ENCODE measurements around the gene DIPK2B. TPM values are rescaled to one million over a fixed set of nuclear protein-coding genes. Genes with fewer than 3 reads are reported as not detected.

Gene DIPK2B
- total RNA-seq, 1 experiment from 2014 or later, result not detected

- no peak overlapping the region for H3K27ac Mint-ChIP-seq
- no peaks in the 10 kb centered on the region for H3K4me1 Mint-ChIP-seq
Measured at GRCh38 chrX:45233531-45233930, 32.9 kb upstream of the DIPK2B start.

More at GRCh38 chrX:45233531-45233930, 32.9 kb upstream of the DIPK2B start:
- Histone ChIP-seq H3K27me3 (ENCODE audit: insufficient read depth, low read length) (no peaks in the 10 kb centered on the region), H3T11ph (ENCODE audit: low read length) (no peak overlapping the region), H3K23ac (ENCODE audit: insufficient read length, low read depth, low read length) (no peak overlapping the region), H4K8ac (replicated peaks; ENCODE audit: insufficient read length, low read depth, low read length) (no peak overlapping the region), H3K4ac (ENCODE audit: low read depth, low read length) (no peak overlapping the region), H4K91ac (ENCODE audit: insufficient read length, low read depth, low read length) (no peak overlapping the region), H2AK5ac (ENCODE audit: insufficient read length, low read length) (no peak overlapping the region), H3K4me1 (ENCODE audit: insufficient read depth, low read length) (no peaks in the 10 kb centered on the region), H2BK20ac (ENCODE audit: low read depth, low read length, poor library complexity, severe bottlenecking) (no peak overlapping the region), H2BK12ac (ENCODE audit: insufficient read length, low read depth, low read length) (no peak overlapping the region), H3K79me1 (ENCODE audit: insufficient read depth, low read depth, low read length, poor library complexity, severe bottlenecking) (no peaks in the 10 kb centered on the region), H3K18ac (ENCODE audit: insufficient read length, low read depth, low read length) (no peak overlapping the region), H3K9ac (ENCODE audit: extremely low read depth, insufficient read length, low read length) (no peak overlapping the region), H3K9me3 (ENCODE audit: control insufficient read depth, low read depth, low read length) (peaks cover 53% of the 10 kb centered on the region), H2BK15ac (ENCODE audit: low read depth, low read length) (no peak overlapping the region), H3K27ac (ENCODE audit: insufficient read length, low read depth, low read length) (no peak overlapping the region), H3K56ac (ENCODE audit: insufficient read length, low read depth, low read length) (no peak overlapping the region), H4K20me1 (ENCODE audit: control insufficient read depth, insufficient read depth, insufficient read length) (no peaks in the 10 kb centered on the region), H2AFZ (ENCODE audit: low read length) (no peak overlapping the region), H3K14ac (ENCODE audit: insufficient read depth, low read length) (no peak overlapping the region), H3K4me2 (ENCODE audit: insufficient read depth, insufficient read length, low read length) (no peak overlapping the region), H4K5ac (ENCODE audit: insufficient read length, low read depth, low read length) (no peak overlapping the region), H3K23me2 (ENCODE audit: insufficient read length, low read depth, low read length, poor library complexity, severe bottlenecking) (no peaks in the 10 kb centered on the region), H2BK120ac (ENCODE audit: low read depth, low read length, poor library complexity, severe bottlenecking) (no peak overlapping the region), H3K79me2 (ENCODE audit: insufficient read depth, low read length) (no peaks in the 10 kb centered on the region), H2BK5ac (ENCODE audit: insufficient read length, low read length) (no peak overlapping the region)
- Mint-ChIP-seq H3K4me3 (no peak overlapping the region), H3K36me3 (ENCODE audit: insufficient read depth in 1 of 3, low read depth in 3 of 3) (no peaks in the 10 kb centered on the region), H3K27me3 (ENCODE audit: low read depth) (no peaks in the 10 kb centered on the region; the same call in none of the 2 replicates), H3K9me3 (peaks cover 61 to 62% of the 10 kb centered on the region in 2 experiments)
- DNase-seq, result no peak
- no peak for TF ChIP-seq CTCF (conservative IDR thresholded peaks at IDR 0.05)
- WGBS (ENCODE audit: extremely low coverage, insufficient read length, low lambda C conversion rate), result no CpG with 5 or more reads among the region's 2 CpGs
